Measurements from ENCODE around the gene PKN1.

GRCh38 chr19:14476673-14477401, 43.7 kb downstream of the PKN1 start:
- TF ChIP-seq CTCF (conservative IDR thresholded peaks at IDR 0.05): no peak
- TF ChIP-seq EZH2 (IDR thresholded peaks at IDR 0.05; ENCODE audit: low read depth): no peak

Data from PC-9 (cell line).